GM12878 (cell line): Measurements from ENCODE around the gene DDX10. TPM values are rescaled to one million over a fixed set of nuclear protein-coding genes. Genes with fewer than 3 reads are reported as not detected.

ENCODE experiments used
- ATF7 ChIP-seq: fragments of 450-650 bp; IDR thresholded peaks from 2 replicates; pipeline ENCODE4 v1.6.1; 2016; ENCODE audit warnings: low read depth, mild to moderate bottlenecking
- BCL11A ChIP-seq: IDR thresholded peaks from 2 replicates; pipeline ENCODE4 v1.6.1; 2011; ENCODE audit warnings: low read depth, low read length
- CREB1 ChIP-seq: IDR thresholded peaks from 2 replicates; pipeline ENCODE4 v1.6.1; 2012; ENCODE audit warnings: low read depth, mild to moderate bottlenecking, inconsistent platforms
- EZH2 ChIP-seq: IDR thresholded peaks from 2 replicates; pipeline ENCODE4 v1.6.1; 2012; ENCODE audit warnings: low read depth, mild to moderate bottlenecking, control low read depth, inconsistent platforms, low read length, borderline replicate concordance; ENCODE audit not compliant: control insufficient read depth
- JUNB ChIP-seq: IDR thresholded peaks from 2 replicates; pipeline ENCODE4 v1.6.1; 2016; ENCODE audit warnings: antibody characterized with exemption, mild to moderate bottlenecking
- KAT2A ChIP-seq: conservative IDR thresholded peaks from 2 replicates; pipeline ENCODE4 v1.6.1; 2011; ENCODE audit warnings: low read depth, low read length; ENCODE audit not compliant: control insufficient read depth
- KDM1A ChIP-seq: fragments of 200-600 bp; sonication (generic); IDR thresholded peaks from 2 replicates; pipeline ENCODE4 v1.6.1; 2016; ENCODE audit warnings: borderline replicate concordance
- KLF5 ChIP-seq: fragments of 450-650 bp; IDR thresholded peaks from 2 replicates; pipeline ENCODE4 v1.6.1; 2014; ENCODE audit warnings: mild to moderate bottlenecking; ENCODE audit not compliant: partially characterized antibody
- NRF1 ChIP-seq: conservative IDR thresholded peaks from 2 replicates; pipeline ENCODE4 v1.6.1; 2011; ENCODE audit warnings: mild to moderate bottlenecking, low read depth, low read length, improper control_type of control experiment
- SMARCA5 ChIP-seq: fragments of 450-650 bp; IDR thresholded peaks from 2 replicates; pipeline ENCODE4 v1.6.1; 2017; ENCODE audit warnings: mild to moderate bottlenecking
- SUZ12 ChIP-seq: fragments of 200-600 bp; sonication (generic); IDR thresholded peaks from one replicate; pipeline ENCODE4 v1.6.1; 2018; ENCODE audit warnings: antibody characterized with exemption, mild to moderate bottlenecking; ENCODE audit not compliant: unreplicated experiment
- TCF3 ChIP-seq: IDR thresholded peaks from 2 replicates; pipeline ENCODE4 v1.6.1; 2012; ENCODE audit warnings: low read depth, mild to moderate bottlenecking, low read length, borderline replicate concordance; ENCODE audit not compliant: insufficient read depth
- ZBTB4 ChIP-seq: fragments of 450-650 bp; formaldehyde crosslinking; IDR thresholded peaks from 2 replicates; pipeline ENCODE4 v1.4.0; 2022; ENCODE audit warnings: mild to moderate bottlenecking, moderate library complexity
- ZNF592 ChIP-seq: fragments of 450-650 bp; IDR thresholded peaks from 2 replicates; pipeline ENCODE4 v1.6.1; 2017; ENCODE audit warnings: mild to moderate bottlenecking, moderate library complexity
- ZNF622 ChIP-seq: fragments of 450-650 bp; IDR thresholded peaks from 2 replicates; pipeline ENCODE4 v1.6.1; 2017; ENCODE audit warnings: mild to moderate bottlenecking, inconsistent platforms
- polyA plus RNA-seq, 11 experiments: library from polyadenylated mRNA; depleted of rRNA in 4 of 11; unstranded in 6 of 11; stranded (reverse) in 5 of 11; fragments of >200 nt; fragmentation: Nextera tagmentation in 4 of 11; fragmentation: Illumina TruSeq in 1 of 11; extraction: Ambion mirVana in 4 of 11; extraction: Trizol in 1 of 11; gene quantifications; 1 replicate in 1 of 11; 2 replicates in 10 of 11; pipeline versions ENCODE4 v1.2.1 to v1.2.3, GENCODE V29; 2011 to 2016; ENCODE audit warnings: inconsistent platforms in 2 of 11, missing spikeins in 2 of 11, low read depth in 1 of 11
- total RNA-seq, 4 experiments: library from RNA; depleted of rRNA in 3 of 4; stranded (reverse); fragments of >200 nt in 3 of 4; fragmentation: Illumina TruSeq in 1 of 4; extraction: Trizol in 1 of 4; gene quantifications; 2 replicates each; pipeline versions ENCODE4 v1.2.1 to v1.2.3, GENCODE V29; 2013 to 2021
- TF ChIP-seq, protein P1 (sequence below): fragments of 450-650 bp; IDR thresholded peaks from 2 replicates; pipeline ENCODE4 v1.6.1; 2017; ENCODE audit warnings: mild to moderate bottlenecking, moderate library complexity
- TF ChIP-seq, protein P2 (sequence below): IDR thresholded peaks from 2 replicates; pipeline ENCODE4 v1.6.1; 2011; ENCODE audit warnings: mild to moderate bottlenecking, low read depth, low read length, moderate library complexity; ENCODE audit not compliant: insufficient replicate concordance

The DDX10 gene
- total and polyA plus RNA-seq, 10 of the 15 experiments (the other 5 are each of a cell fraction or from before 2014, with no cell fraction given) = 20.9 to 51.5 (median 31.9) TPM

GRCh38 chr11:108647701-108648527 is 17.0 kb upstream of the DDX10 start (continued):
- TF ChIP-seq TCF3 = no peak
- no peak for TF ChIP-seq ATF7
- TF ChIP-seq, protein P1, sequence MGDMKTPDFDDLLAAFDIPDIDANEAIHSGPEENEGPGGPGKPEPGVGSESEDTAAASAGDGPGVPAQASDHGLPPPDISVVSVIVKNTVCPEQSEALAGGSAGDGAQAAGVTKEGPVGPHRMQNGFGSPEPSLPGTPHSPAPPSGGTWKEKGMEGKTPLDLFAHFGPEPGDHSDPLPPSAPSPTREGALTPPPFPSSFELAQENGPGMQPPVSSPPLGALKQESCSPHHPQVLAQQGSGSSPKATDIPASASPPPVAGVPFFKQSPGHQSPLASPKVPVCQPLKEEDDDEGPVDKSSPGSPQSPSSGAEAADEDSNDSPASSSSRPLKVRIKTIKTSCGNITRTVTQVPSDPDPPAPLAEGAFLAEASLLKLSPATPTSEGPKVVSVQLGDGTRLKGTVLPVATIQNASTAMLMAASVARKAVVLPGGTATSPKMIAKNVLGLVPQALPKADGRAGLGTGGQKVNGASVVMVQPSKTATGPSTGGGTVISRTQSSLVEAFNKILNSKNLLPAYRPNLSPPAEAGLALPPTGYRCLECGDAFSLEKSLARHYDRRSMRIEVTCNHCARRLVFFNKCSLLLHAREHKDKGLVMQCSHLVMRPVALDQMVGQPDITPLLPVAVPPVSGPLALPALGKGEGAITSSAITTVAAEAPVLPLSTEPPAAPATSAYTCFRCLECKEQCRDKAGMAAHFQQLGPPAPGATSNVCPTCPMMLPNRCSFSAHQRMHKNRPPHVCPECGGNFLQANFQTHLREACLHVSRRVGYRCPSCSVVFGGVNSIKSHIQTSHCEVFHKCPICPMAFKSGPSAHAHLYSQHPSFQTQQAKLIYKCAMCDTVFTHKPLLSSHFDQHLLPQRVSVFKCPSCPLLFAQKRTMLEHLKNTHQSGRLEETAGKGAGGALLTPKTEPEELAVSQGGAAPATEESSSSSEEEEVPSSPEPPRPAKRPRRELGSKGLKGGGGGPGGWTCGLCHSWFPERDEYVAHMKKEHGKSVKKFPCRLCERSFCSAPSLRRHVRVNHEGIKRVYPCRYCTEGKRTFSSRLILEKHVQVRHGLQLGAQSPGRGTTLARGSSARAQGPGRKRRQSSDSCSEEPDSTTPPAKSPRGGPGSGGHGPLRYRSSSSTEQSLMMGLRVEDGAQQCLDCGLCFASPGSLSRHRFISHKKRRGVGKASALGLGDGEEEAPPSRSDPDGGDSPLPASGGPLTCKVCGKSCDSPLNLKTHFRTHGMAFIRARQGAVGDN = no peak
- TF ChIP-seq, protein P2, sequence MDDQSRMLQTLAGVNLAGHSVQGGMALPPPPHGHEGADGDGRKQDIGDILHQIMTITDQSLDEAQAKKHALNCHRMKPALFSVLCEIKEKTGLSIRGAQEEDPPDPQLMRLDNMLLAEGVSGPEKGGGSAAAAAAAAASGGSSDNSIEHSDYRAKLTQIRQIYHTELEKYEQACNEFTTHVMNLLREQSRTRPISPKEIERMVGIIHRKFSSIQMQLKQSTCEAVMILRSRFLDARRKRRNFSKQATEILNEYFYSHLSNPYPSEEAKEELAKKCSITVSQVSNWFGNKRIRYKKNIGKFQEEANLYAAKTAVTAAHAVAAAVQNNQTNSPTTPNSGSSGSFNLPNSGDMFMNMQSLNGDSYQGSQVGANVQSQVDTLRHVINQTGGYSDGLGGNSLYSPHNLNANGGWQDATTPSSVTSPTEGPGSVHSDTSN = no peak
- TF ChIP-seq ZNF622 = no peak
- TF ChIP-seq BCL11A = no peak
- TF ChIP-seq NRF1 = no peak
- no peak for TF ChIP-seq KAT2A
- TF ChIP-seq KDM1A = no peak
- 0 out of 2 replicates have a peak, but pooled peaks have one; percentile 6 for TF ChIP-seq ZNF592
- no peak for TF ChIP-seq CREB1
- no peak for TF ChIP-seq KLF5
- no peak for TF ChIP-seq EZH2
- no peak for TF ChIP-seq SUZ12
- no peak for TF ChIP-seq ZBTB4 (CRISPR knock-in tag)
- TF ChIP-seq SMARCA5 = no peak
- no peak for TF ChIP-seq JUNB
